Astrocyte of the cerebellum (primary cell): ENCODE measurements around the gene ATP6V1C2.
"Not testable (repeated sequence)": the region's sequence is repeated elsewhere in the genome, so short reads cannot be mapped to it uniquely, and the experiment has no call there.

Experiments used
- DNase-seq: peaks from one replicate; pipeline ENCODE4 v3.0.0-alpha.2; 2011; ENCODE audit warnings: low read depth
- H3K4me3 ChIP-seq: 2 replicates; pipeline ENCODE4 v1.5.1; 2011; ENCODE audit warnings: mild to moderate bottlenecking, low read depth, low read length, moderate library complexity
- CTCF ChIP-seq: IDR thresholded peaks from 2 replicates; pipeline ENCODE4 v1.5.1; 2012; ENCODE audit warnings: low read length, low read depth, moderate library complexity, mild to moderate bottlenecking; ENCODE audit errors: missing control alignments
- in situ Hi-C: cut with HindIII; loops from 2 replicates; pipeline ENCODE4 v1.10.0; 2017; ENCODE audit warnings: low sequenced_read_pairs

The ATP6V1C2 gene

GRCh38 chr2:10780491-10780820 lies 59.0 kb downstream of the ATP6V1C2 start:
- no peak for TF ChIP-seq CTCF
- H3K4me3 ChIP-seq: no peak overlapping the region
- no peak for DNase-seq
- in situ Hi-C loops: no loop called here

DNA sequence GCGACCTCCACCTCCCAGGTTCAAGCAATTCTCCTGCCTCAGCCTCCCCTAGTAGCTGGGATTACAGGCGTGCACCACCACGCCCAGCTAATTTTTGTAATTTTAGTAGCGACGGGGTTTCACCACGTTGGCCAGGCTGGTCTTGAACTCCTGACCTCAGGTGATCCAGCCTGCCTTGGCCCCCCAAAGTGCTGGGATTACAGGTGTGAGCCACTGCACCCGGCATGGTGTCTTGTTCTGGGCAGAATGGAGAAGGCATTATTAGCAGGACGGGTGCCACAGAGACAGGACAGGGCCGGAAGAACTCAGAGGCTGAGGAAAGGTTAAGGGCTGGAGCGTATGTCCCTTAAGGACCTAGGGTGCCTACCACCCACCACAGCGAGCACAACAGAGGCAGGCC lies 59.4 kb downstream of the ATP6V1C2 start:
- H3K4me3 ChIP-seq, DNase-seq, in situ Hi-C loops: not testable (repeated sequence)

DNA sequence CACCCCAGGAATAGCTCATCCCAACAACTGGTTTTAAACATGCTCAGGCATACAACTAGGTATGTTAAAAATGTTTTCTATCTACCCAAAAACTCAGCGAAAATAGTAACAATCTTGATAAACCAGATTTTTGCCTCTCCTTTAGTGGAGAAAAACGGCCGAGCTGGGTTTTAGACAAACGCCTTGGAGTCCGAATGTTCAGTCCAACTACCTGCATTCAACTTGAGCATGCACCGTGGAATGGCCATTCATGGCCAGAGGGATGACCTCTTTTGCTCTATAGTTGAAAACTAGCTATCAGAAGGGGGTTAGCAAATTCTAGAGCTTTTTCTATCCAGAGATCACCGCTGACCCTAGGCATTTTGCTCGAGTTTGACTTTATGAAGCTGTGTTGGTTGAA lies 60.3 kb downstream of the ATP6V1C2 start:
- in situ Hi-C loops: no loop called here
- no peak for DNase-seq
- TF ChIP-seq CTCF: no peak
- no peak overlapping the region for H3K4me3 ChIP-seq

DNA sequence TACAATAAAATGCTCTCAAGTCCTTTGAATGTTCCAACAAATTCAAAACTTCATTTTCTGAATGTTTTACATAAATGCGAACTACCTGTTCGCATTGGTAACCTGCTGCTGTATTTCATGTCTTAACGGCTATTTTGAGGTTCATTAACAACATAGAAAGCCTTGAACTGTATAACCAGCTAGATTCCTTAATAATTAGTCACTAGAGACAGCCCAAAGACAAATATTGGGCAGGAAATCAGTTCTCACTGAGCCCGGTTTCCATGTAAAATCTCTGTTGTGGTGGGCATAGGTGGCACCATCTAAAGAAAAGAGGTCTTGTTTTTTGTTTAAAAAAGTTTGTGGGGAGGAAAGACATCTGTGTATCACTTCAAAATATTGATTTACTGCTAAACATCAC lies 62.0 kb downstream of the ATP6V1C2 start:
- no peak for TF ChIP-seq CTCF
- in situ Hi-C loops: no loop called here
- no peak for DNase-seq

DNA sequence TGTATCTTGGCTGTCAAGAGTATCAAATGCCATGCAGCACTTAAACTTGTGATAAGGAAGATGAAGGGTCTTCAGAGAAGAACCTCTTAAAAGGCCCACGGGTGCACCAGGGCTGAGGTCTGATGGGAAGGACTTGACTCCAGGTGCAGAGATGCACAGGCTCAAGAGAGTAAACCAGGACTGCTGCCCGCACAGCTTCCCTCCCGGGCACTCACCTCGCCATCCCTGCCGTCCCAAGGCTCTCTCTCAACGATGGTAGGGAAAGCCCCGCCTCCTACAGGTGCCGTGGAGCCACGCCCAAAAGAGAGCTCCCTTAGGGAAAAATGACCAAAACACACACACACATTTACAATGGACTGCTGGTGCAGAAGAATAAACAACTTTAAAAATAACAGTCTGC lies 63.3 kb downstream of the ATP6V1C2 start:
- DNase-seq: no peak
- H3K4me3 ChIP-seq: no peak overlapping the region
- in situ Hi-C loops: loop anchor here (5.0 kb wide), 1 partner anchor 42 kb away; no protein-coding TSS in a partner anchor
- TF ChIP-seq CTCF: no peak

More for the DNA sequence above, 62.0 kb downstream of the ATP6V1C2 start:
- H3K4me3 ChIP-seq: no peak overlapping the region

GRCh38 chr2:10785260-10785659 lies 63.8 kb downstream of the ATP6V1C2 start:
- no peak overlapping the region for H3K4me3 ChIP-seq
- TF ChIP-seq CTCF: no peak
- in situ Hi-C loops: loop anchor here (5.0 kb wide), 1 partner anchor 43 kb away; no protein-coding TSS in a partner anchor
- DNase-seq: no peak

- H3K4me3 ChIP-seq: no peak overlapping the region
- no peak for DNase-seq
- in situ Hi-C loops: loop anchor here (5.0 kb wide), 1 partner anchor 44 kb away; no protein-coding TSS in a partner anchor
- no peak for TF ChIP-seq CTCF
Measured at GRCh38 chr2:10786240-10786982, 65.0 kb downstream of the ATP6V1C2 start.
